ENCODE results near the gene LMAN1L. TPM values are rescaled to one million over a fixed set of nuclear protein-coding genes. Genes with fewer than 3 reads are reported as not detected.

LMAN1L gene
- total RNA-seq, 1 donor from 2014 or later: not detected

DNA sequence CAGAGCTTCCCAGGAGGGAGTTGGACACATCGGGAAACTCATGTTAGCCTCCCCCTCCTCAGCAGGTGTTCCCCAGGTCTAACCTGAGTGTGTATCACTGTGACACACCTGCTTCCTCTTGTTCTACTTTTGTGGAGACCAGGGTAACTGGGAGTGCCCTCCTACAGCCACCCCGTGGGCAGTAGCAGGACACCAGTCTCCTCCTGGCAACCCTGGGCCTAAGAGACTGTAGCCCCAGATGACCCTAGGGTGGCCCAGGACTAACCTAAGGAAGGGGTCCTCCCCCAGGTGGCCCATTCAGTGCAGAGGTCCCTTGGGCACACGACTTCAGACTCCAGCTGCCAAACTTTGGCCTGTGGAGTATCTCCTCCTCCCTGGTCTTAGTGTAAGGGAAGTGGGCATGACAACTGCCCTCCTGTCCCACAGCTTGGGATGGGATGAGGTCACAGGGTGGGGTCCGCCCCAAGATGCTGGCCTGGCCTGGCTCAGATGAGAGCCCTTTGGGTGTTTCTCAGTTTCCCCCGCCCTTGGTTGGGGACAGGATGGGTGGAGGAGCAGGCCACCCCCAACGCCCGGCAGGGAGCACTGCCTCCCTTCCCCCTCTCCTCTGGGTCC lies 26.0 kb upstream of the LMAN1L start:
- no peaks in the 10 kb centered on the region for H3K27me3 ChIP-seq
- intact Hi-C loops (cut with DNase I): loop anchor here (10.0 kb wide), 1 partner anchor 412 kb away; no protein-coding TSS in a partner anchor

DNA sequence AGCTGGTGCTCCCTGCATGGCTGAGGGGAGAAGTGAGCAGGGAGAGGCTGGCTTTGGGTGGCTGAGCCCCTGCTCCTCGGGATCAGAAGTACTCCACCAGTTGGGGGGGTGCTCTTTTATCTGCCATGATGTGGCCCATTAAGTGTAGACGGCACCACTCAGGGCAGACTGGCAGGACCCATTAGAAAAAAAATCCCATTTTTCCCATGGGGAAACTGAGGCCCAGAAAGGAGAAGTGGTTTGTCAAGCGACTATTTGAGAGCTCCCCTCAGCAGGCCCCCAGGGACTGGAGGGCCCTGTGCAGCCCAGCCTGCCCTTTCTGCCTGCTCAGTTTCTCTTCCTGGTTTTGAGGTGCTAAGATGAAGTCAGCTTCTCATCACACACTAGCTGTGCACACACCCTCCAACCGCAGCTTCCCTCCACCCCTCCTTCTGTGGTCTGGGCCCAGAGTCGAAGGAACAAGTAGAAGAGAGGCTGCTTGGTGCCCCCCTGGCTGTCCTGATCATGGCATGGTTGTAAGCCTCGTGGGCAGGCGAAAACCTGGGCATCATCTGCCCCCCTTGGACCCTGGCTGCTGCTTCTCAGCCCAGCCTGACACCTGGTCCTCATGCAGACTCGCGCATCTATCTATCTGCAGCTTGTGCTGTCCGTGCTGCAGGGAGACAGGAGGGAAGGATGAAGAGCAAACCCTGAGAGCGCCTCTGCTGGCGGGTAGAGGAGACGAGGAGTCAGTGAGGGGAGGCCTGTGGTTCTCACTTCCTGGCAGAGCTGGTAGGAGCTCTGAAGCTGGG lies 25.2 kb upstream of the LMAN1L start:
- H3K27ac ChIP-seq: peak overlapping the region; percentile 79
- intact Hi-C loops (cut with DNase I): loop anchor here (10.0 kb wide), 1 partner anchor 413 kb away; no protein-coding TSS in a partner anchor
- TF ChIP-seq, protein P1, sequence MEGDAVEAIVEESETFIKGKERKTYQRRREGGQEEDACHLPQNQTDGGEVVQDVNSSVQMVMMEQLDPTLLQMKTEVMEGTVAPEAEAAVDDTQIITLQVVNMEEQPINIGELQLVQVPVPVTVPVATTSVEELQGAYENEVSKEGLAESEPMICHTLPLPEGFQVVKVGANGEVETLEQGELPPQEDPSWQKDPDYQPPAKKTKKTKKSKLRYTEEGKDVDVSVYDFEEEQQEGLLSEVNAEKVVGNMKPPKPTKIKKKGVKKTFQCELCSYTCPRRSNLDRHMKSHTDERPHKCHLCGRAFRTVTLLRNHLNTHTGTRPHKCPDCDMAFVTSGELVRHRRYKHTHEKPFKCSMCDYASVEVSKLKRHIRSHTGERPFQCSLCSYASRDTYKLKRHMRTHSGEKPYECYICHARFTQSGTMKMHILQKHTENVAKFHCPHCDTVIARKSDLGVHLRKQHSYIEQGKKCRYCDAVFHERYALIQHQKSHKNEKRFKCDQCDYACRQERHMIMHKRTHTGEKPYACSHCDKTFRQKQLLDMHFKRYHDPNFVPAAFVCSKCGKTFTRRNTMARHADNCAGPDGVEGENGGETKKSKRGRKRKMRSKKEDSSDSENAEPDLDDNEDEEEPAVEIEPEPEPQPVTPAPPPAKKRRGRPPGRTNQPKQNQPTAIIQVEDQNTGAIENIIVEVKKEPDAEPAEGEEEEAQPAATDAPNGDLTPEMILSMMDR (IDR thresholded peaks at IDR 0.05): peak in 1 of 3 experiments; percentile 18
- TF ChIP-seq POLR2AphosphoS5 (IDR thresholded peaks at IDR 0.05; ENCODE audit: insufficient read depth in 1 of 2, low read depth in 1 of 2) (peak in 1 of 2 donors; percentile 18), POLR2A (IDR thresholded peaks at IDR 0.05) (no peak)
- H3K4me3 ChIP-seq: peak overlapping the region in 1 of 2 donors; percentile 9
- DNase-seq (ENCODE audit: extremely low spot score in 2 of 2): no peak
- H3K4me1 ChIP-seq: peaks cover 100% of the 10 kb centered on the region
- no peaks in the 10 kb centered on the region for H3K27me3 ChIP-seq
- no peaks in the 10 kb centered on the region for H3K36me3 ChIP-seq
- H3K9me3 ChIP-seq: no peaks in the 10 kb centered on the region

More for the DNA sequence above, 26.0 kb upstream of the LMAN1L start:
- TF ChIP-seq POLR2AphosphoS5 (IDR thresholded peaks at IDR 0.05; ENCODE audit: insufficient read depth in 1 of 2, low read depth in 1 of 2) (no peak), POLR2A (IDR thresholded peaks at IDR 0.05) (no peak)
- TF ChIP-seq, protein P1 (IDR thresholded peaks at IDR 0.05): no peak
- Histone ChIP-seq H3K27ac (peak overlapping the region; percentile 79), H3K4me1 (peaks cover 93% of the 10 kb centered on the region), H3K9me3 (no peaks in the 10 kb centered on the region), H3K4me3 (peak overlapping the region in 1 of 2 donors; percentile 9), H3K36me3 (no peaks in the 10 kb centered on the region)
- DNase-seq (ENCODE audit: extremely low spot score in 2 of 2): no peak

DNA sequence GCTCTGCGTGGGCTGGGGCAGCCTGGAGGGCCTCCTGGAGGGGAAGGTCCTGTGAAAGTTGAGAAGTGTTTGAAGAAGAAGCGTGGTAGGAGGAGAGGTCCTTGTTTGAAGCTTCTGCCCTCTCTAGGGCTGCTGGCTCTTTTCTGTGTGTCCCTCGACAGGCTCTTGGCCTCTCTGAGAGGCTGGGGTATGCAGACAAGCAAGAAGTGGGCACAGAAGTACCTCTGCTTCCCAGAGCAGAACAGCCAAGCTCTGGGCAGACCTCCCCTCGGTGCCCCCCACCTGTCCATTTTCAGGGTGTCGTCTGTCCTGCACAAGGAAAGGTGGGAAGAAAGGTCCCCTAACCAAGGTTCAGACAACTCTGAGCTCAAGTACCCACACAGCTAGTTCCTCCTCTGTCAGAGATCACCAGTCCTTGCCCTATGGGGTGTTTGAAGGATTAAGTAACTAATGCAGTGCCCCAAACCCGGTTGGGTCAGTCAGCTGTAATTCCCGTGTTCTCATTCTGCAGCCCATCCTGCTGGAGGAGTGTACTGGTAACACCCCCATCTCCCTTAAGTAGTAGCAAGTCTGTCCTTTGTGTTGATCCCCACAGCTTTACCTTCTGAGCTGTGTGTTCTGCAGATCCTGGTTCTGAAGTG lies 24.5 kb upstream of the LMAN1L start:
- no peak for TF ChIP-seq POLR2AphosphoS5 (IDR thresholded peaks at IDR 0.05; ENCODE audit: insufficient read depth in 1 of 2, low read depth in 1 of 2)
- no peak for TF ChIP-seq POLR2A (IDR thresholded peaks at IDR 0.05)
- TF ChIP-seq, protein P1 (IDR thresholded peaks at IDR 0.05): no peak
- H3K27ac ChIP-seq: peak overlapping the region; percentile 79
- intact Hi-C loops (cut with DNase I): loop anchor here (10.0 kb wide), 1 partner anchor 413 kb away; no protein-coding TSS in a partner anchor
- no peak for DNase-seq (ENCODE audit: extremely low spot score in 2 of 2)
- H3K9me3 ChIP-seq: no peaks in the 10 kb centered on the region
- peaks cover 100% of the 10 kb centered on the region for H3K4me1 ChIP-seq
- H3K27me3 ChIP-seq: no peaks in the 10 kb centered on the region
- H3K36me3 ChIP-seq: no peaks in the 10 kb centered on the region
- H3K4me3 ChIP-seq: no peak overlapping the region

DNA sequence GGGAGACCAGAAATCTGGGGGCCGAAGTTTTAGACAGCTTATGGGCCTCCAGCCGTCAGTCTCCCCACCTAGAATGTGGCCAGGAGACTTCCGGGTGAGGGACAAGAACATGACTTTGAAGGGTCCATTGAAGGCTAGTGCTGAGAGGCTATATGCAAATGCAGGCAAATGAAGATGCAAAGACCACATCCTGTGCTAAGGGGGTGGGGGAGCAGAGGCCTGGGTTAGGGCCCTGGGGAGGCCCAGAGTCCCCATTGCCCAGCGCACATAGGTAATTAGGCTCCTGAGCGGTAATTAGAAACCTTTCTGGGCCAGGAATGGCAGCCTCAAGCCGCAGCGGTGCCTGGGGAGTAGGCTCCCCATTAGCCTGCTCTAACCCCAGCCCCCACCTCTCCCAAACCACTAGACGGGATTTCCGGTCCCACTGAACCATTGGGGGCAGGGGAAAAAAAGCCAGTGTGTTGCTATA lies 23.9 kb upstream of the LMAN1L start:
- Histone ChIP-seq H3K9me3 (no peaks in the 10 kb centered on the region), H3K27ac (peak overlapping the region; percentile 76), H3K36me3 (no peaks in the 10 kb centered on the region), H3K4me1 (peaks cover 100% of the 10 kb centered on the region), H3K27me3 (no peaks in the 10 kb centered on the region), H3K4me3 (no peak overlapping the region)
- DNase-seq (ENCODE audit: extremely low spot score in 2 of 2): no peak
- TF ChIP-seq POLR2A (IDR thresholded peaks at IDR 0.05) (no peak), POLR2AphosphoS5 (IDR thresholded peaks at IDR 0.05; ENCODE audit: insufficient read depth in 1 of 2, low read depth in 1 of 2) (no peak)
- TF ChIP-seq, protein P1 (IDR thresholded peaks at IDR 0.05): no peak
- intact Hi-C loops (cut with DNase I): loop anchor here (10.0 kb wide), 1 partner anchor 414 kb away; no protein-coding TSS in a partner anchor

Measured in vagina (tissue), 2 donors.